ENCODE measurements around the gene SPPL3.

SPPL3 gene

DNA sequence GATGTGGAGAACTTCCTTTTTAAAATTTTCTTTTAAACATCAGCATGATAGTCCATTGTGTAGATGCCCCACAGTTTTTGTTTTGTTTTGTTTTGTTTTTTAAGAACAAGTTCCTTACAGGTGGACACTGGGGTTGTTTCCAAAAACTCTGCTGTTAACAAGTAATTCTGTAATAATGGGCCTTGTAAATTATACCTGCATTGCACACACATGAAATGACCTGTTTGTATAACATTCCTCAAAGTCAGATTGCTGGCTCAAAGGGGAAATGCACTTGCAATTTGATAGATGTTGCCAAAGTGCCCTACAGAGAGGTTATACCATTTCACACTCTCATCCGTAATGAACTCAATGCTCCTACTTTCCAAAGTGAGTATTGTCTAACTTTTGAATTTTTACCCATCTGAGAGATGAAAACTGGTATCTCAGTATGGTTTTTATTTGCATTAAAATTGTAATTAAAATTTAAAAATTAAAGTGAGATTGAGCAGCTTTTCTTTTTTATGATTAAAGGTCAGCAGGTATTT, 89.2 kb downstream of the SPPL3 start (continued):
- TF ChIP-seq, protein P1, sequence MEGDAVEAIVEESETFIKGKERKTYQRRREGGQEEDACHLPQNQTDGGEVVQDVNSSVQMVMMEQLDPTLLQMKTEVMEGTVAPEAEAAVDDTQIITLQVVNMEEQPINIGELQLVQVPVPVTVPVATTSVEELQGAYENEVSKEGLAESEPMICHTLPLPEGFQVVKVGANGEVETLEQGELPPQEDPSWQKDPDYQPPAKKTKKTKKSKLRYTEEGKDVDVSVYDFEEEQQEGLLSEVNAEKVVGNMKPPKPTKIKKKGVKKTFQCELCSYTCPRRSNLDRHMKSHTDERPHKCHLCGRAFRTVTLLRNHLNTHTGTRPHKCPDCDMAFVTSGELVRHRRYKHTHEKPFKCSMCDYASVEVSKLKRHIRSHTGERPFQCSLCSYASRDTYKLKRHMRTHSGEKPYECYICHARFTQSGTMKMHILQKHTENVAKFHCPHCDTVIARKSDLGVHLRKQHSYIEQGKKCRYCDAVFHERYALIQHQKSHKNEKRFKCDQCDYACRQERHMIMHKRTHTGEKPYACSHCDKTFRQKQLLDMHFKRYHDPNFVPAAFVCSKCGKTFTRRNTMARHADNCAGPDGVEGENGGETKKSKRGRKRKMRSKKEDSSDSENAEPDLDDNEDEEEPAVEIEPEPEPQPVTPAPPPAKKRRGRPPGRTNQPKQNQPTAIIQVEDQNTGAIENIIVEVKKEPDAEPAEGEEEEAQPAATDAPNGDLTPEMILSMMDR (tag by site-specific recombination; IDR thresholded peaks at IDR 0.05): no peak
- TF ChIP-seq ZXDB (tag by site-specific recombination; IDR thresholded peaks at IDR 0.05): no peak
- TF ChIP-seq, protein P2, sequence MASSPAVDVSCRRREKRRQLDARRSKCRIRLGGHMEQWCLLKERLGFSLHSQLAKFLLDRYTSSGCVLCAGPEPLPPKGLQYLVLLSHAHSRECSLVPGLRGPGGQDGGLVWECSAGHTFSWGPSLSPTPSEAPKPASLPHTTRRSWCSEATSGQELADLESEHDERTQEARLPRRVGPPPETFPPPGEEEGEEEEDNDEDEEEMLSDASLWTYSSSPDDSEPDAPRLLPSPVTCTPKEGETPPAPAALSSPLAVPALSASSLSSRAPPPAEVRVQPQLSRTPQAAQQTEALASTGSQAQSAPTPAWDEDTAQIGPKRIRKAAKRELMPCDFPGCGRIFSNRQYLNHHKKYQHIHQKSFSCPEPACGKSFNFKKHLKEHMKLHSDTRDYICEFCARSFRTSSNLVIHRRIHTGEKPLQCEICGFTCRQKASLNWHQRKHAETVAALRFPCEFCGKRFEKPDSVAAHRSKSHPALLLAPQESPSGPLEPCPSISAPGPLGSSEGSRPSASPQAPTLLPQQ (tag by site-specific recombination; IDR thresholded peaks at IDR 0.05): peak; percentile 24; the same call in 1 of the 2 replicates
- TF ChIP-seq, protein P3, sequence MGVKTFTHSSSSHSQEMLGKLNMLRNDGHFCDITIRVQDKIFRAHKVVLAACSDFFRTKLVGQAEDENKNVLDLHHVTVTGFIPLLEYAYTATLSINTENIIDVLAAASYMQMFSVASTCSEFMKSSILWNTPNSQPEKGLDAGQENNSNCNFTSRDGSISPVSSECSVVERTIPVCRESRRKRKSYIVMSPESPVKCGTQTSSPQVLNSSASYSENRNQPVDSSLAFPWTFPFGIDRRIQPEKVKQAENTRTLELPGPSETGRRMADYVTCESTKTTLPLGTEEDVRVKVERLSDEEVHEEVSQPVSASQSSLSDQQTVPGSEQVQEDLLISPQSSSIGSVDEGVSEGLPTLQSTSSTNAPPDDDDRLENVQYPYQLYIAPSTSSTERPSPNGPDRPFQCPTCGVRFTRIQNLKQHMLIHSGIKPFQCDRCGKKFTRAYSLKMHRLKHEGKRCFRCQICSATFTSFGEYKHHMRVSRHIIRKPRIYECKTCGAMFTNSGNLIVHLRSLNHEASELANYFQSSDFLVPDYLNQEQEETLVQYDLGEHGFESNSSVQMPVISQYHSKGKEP (tag by site-specific recombination; IDR thresholded peaks at IDR 0.05): peak; percentile 52
- TF ChIP-seq KLF8 (tag by site-specific recombination; IDR thresholded peaks at IDR 0.05): no peak

DNA sequence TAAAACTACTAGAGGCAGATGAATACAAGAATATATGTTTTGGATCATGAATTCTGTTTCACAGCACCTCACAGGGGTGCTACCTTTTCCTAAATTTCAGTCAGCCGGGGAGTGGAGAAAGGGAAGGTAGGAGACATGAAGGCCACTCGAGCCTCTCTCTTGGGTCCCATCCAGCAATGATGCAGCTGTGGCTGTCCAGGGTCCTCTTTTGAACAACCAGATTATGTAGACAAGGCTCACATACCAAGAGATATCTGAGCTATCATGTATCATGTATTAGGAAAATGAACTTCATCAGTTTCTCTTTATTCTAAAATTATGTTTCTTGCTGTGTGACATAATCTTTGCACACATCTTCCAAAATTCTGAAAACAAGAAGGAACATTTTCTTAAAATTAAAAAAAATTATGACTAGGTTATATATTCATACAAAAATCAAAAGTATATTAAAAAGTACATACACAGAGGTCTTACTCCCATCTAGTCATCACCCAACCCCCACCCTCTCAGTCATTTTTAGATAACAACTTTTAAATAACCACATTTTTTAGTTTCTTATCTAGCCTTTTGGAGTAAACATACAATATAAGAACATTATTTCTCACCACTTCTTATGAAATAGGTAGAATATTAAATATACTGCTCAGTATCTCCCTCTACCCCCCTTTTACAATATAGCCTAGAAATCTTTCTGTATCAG, 89.8 kb downstream of the SPPL3 start:
- peaks cover 20% of the 10 kb centered on the region for H3K4me1 ChIP-seq (ENCODE audit: control insufficient read depth, insufficient read depth, low read length)
- TF ChIP-seq PRDM1 (tag by site-specific recombination; IDR thresholded peaks at IDR 0.05): no peak
- TF ChIP-seq ZNF558 (tag by site-specific recombination; IDR thresholded peaks at IDR 0.05): no peak
- TF ChIP-seq GLI2 (tag by site-specific recombination; IDR thresholded peaks at IDR 0.05; ENCODE audit: borderline replicate concordance, low read depth): no peak
- TF ChIP-seq BCL11B (tag by site-specific recombination; IDR thresholded peaks at IDR 0.05; ENCODE audit: low read depth): no peak
- TF ChIP-seq, protein P4, sequence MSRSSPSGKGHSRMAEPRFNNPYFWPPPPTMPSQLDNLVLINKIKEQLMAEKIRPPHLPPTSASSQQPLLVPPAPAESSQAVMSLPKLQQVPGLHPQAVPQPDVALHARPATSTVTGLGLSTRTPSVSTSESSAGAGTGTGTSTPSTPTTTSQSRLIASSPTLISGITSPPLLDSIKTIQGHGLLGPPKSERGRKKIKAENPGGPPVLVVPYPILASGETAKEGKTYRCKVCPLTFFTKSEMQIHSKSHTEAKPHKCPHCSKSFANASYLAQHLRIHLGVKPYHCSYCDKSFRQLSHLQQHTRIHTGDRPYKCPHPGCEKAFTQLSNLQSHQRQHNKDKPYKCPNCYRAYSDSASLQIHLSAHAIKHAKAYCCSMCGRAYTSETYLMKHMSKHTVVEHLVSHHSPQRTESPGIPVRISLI (tag by site-specific recombination; IDR thresholded peaks at IDR 0.05): no peak
- TF ChIP-seq ZNF596 (tag by site-specific recombination; IDR thresholded peaks at IDR 0.05): no peak
- TF ChIP-seq, protein P5, sequence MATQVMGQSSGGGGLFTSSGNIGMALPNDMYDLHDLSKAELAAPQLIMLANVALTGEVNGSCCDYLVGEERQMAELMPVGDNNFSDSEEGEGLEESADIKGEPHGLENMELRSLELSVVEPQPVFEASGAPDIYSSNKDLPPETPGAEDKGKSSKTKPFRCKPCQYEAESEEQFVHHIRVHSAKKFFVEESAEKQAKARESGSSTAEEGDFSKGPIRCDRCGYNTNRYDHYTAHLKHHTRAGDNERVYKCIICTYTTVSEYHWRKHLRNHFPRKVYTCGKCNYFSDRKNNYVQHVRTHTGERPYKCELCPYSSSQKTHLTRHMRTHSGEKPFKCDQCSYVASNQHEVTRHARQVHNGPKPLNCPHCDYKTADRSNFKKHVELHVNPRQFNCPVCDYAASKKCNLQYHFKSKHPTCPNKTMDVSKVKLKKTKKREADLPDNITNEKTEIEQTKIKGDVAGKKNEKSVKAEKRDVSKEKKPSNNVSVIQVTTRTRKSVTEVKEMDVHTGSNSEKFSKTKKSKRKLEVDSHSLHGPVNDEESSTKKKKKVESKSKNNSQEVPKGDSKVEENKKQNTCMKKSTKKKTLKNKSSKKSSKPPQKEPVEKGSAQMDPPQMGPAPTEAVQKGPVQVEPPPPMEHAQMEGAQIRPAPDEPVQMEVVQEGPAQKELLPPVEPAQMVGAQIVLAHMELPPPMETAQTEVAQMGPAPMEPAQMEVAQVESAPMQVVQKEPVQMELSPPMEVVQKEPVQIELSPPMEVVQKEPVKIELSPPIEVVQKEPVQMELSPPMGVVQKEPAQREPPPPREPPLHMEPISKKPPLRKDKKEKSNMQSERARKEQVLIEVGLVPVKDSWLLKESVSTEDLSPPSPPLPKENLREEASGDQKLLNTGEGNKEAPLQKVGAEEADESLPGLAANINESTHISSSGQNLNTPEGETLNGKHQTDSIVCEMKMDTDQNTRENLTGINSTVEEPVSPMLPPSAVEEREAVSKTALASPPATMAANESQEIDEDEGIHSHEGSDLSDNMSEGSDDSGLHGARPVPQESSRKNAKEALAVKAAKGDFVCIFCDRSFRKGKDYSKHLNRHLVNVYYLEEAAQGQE (tag by site-specific recombination; IDR thresholded peaks at IDR 0.05): peak; percentile 83
- TF ChIP-seq ZNF121 (tag by site-specific recombination; IDR thresholded peaks at IDR 0.05): no peak
- ChIA-PET CTCF (interaction anchor here (0.5 to 1.0 kb wide), 2 partner anchors 37 to 191 kb away, joined by 3 read pairs; no protein-coding TSS in a partner anchor), POLR2A (no interaction called here)
- H3K36me3 ChIP-seq (ENCODE audit: control insufficient read depth in 2 of 2, insufficient read depth in 1 of 2, low read length in 2 of 2): peaks cover 0 to 3% of the 10 kb centered on the region in 2 experiments
- no peak overlapping the region for H3K4me3 ChIP-seq (ENCODE audit: low read depth, low read length)
- no peaks in the 10 kb centered on the region for H3K9me3 ChIP-seq (ENCODE audit: control insufficient read depth, insufficient read depth, low read depth, low read length)
- H3K27ac ChIP-seq (ENCODE audit: extremely low read depth, low read depth, low read length): no peak overlapping the region

All from HEK293 (cell line).